Nephron progenitor cell (in vitro differentiated cells): ENCODE measurements around the gene IL6ST.
A peak's percentile ranks its signal among the peaks of the same experiment; 100 is the strongest.
"Not testable (repeated sequence)": the region's sequence is repeated elsewhere in the genome, so short reads cannot be mapped to it uniquely, and the experiment has no call there.

ENCODE experiments used
- DNase-seq: peaks from one replicate; pipeline ENCODE4 v3.0.0; 2021
- H3K27ac Mint-ChIP-seq: 2 replicates; pipeline ENCODE4 v1.8.0; 2021; ENCODE audit warnings: mild to moderate bottlenecking, moderate library complexity, mixed read lengths
- H3K27me3 Mint-ChIP-seq: 2 replicates; pipeline ENCODE4 v1.8.0; 2021; ENCODE audit warnings: mild to moderate bottlenecking, low read depth, mixed read lengths; ENCODE audit not compliant: poor library complexity
- H3K36me3 Mint-ChIP-seq: 2 replicates; pipeline ENCODE4 v1.8.0; 2021; ENCODE audit warnings: low read depth, mixed read lengths
- H3K4me1 Mint-ChIP-seq: 2 replicates; pipeline ENCODE4 v1.8.0; 2021; ENCODE audit warnings: mixed read lengths
- H3K4me3 Mint-ChIP-seq: 2 replicates; pipeline ENCODE4 v1.8.0; 2021; ENCODE audit warnings: mild to moderate bottlenecking, moderate library complexity, mixed read lengths
- H3K9me3 Mint-ChIP-seq: 2 replicates; pipeline ENCODE4 v1.8.0; 2021; ENCODE audit warnings: mild to moderate bottlenecking, moderate library complexity, mixed read lengths
- TF ChIP-seq, protein P1 (sequence below): fragments of 200-600 bp; sonication (generic); IDR thresholded peaks from 2 replicates; pipeline ENCODE4 v1.5.0; 2021; ENCODE audit warnings: antibody characterized with exemption

IL6ST gene

DNA sequence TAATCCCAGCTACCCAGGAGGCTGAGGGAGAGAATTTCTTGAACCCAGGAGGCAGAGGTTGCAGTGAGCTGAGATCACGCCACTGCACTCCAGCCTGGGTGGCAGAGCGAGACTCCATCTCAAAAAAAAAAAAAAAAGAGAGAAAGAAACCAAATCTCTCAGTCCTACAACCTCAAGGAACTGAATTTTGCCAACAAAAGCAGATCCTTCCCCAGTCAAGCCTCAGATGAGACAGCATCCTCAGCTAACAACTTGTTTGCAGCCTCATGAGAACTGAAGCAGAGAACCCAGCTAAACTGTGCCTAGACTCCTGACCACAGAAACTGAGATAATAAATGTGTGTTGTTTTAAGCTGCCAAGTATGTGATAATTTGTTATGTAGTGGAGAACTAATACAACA, 7.5 kb upstream of the IL6ST start:
- peaks cover 18% of the 10 kb centered on the region for H3K9me3 Mint-ChIP-seq
- peaks cover 3% of the 10 kb centered on the region for H3K27me3 Mint-ChIP-seq
- peaks cover 11% of the 10 kb centered on the region for H3K36me3 Mint-ChIP-seq

DNA sequence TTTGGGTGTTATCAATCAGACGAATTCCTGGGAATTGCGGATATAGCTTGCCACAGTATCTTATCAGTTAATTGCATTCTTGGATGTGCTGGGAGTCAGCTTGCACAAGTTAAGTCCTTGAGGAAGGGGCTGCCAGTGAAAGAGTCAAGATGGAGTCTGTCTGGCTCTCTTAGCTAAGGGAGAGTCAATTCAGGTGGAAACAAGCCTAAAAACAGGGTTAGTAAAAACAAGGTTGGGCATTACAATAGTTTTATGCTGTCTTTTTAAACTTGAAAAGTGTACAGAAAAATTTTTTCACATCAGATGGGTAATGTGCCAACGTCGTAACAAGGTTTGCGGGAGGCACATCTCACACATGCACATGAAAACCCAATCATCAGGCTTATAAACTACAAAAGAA, 5.5 kb upstream of the IL6ST start:
- H3K4me3 Mint-ChIP-seq, DNase-seq, H3K27ac Mint-ChIP-seq, H3K27me3 Mint-ChIP-seq: not testable (repeated sequence)
- Mint-ChIP-seq H3K9me3 (peaks cover 18% of the 10 kb centered on the region), H3K36me3 (peaks cover 11% of the 10 kb centered on the region), H3K4me1 (peaks cover 19% of the 10 kb centered on the region)

More for the DNA sequence above, 7.5 kb upstream of the IL6ST start:
- Mint-ChIP-seq H3K4me1 (peaks cover 8% of the 10 kb centered on the region), H3K4me3 (no peak overlapping the region), H3K27ac (no peak overlapping the region)
- TF ChIP-seq, protein P1, sequence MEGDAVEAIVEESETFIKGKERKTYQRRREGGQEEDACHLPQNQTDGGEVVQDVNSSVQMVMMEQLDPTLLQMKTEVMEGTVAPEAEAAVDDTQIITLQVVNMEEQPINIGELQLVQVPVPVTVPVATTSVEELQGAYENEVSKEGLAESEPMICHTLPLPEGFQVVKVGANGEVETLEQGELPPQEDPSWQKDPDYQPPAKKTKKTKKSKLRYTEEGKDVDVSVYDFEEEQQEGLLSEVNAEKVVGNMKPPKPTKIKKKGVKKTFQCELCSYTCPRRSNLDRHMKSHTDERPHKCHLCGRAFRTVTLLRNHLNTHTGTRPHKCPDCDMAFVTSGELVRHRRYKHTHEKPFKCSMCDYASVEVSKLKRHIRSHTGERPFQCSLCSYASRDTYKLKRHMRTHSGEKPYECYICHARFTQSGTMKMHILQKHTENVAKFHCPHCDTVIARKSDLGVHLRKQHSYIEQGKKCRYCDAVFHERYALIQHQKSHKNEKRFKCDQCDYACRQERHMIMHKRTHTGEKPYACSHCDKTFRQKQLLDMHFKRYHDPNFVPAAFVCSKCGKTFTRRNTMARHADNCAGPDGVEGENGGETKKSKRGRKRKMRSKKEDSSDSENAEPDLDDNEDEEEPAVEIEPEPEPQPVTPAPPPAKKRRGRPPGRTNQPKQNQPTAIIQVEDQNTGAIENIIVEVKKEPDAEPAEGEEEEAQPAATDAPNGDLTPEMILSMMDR: no peak
- no peak for DNase-seq

DNA sequence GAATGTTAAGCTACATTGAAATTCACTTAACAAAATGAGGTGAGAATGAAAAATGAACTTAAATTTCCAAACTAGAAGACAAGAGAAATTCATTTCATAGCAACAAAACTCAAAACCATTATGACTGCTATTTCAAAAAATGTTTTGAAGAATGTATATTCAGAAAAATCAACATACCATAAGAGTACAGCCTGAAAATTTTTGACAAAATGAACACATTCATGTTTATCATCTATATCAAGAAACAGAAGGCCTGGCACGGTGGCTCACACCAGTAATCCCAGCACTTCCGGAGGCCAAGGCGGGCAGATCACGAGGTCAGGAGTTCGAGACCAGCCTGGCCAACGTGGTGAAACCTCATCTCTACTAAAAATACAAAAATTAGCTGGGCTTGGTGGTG, 4.2 kb upstream of the IL6ST start:
- H3K36me3 Mint-ChIP-seq: peaks cover 11% of the 10 kb centered on the region
- H3K4me1 Mint-ChIP-seq: peaks cover 21% of the 10 kb centered on the region
- TF ChIP-seq, protein P1: no peak
- peaks cover 18% of the 10 kb centered on the region for H3K9me3 Mint-ChIP-seq
- H3K4me3 Mint-ChIP-seq: no peak overlapping the region
- H3K27me3 Mint-ChIP-seq: no peaks in the 10 kb centered on the region
- H3K27ac Mint-ChIP-seq: no peak overlapping the region
- no peak for DNase-seq

DNA sequence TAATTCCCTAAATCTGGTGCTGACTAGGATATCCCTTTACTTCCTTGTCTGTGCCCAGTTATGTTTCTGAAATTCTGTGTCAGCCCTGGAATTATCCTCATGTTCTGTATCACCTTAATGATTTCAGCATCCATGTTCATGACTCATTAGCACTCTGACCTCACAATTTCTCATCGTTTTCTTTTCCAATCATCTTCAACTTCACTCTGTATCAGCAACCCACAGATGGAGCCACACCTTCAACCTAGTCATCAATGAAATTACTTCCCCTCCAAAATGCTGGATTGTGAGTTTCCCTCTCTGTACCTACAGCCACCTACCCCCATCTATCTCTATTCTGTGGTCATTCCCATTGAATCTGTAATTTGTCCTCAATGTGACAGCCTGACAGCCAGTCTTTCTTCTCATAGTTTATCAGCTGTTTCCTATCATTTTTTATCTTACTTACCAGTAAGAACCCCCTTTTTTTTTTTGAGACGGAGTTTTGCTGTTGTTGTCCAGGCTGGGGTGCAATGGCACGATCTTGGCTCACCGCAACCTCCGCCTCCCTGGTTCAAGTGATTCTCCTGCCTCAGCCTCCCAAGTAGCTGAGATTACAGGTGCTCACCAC, 3.1 kb upstream of the IL6ST start:
- no peak overlapping the region for H3K4me3 Mint-ChIP-seq
- TF ChIP-seq, protein P1: no peak

DNA sequence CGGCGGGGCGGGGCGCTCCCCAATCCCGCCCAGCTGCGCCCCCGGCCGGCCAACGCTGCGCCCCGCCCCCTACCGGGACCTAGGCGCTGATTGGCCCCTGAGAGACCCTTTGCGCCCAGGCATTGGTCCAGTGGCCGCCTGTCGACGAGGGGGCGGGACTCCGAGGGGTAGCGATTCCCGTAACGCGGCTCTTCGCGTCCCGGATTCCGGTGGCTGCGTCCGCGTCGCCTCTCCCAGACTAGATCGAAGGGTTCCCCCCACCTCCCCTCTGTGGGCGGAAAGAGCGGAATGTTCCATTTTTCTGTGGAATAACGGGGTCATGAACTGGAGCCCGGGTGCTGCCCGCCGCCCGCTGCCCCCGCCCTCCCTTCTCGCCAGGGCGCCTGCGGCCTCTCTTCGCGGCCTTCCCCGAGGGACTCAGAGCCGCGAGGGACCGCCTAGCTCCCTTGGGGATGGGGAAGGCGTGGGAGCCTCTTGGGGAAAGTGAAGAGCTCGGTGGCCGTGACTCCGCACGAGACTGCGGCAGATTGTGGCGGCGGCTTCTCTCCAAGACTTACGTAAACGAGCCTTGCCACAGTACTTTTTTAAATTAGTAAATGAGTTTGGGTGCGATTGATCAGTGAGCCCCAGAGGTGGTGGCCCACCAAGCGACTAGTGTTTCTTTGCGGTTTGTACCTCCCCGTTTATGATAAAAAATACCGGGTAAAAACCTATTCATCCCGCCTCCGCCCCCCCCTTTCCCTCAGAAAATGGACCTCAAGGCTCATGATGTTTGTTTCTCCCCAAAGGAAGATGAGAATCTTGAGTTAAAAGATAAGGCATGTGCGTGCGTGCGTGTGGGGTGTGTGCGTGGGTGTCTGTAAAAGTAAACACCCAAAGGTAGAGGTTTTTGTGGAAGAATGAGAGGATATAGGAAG, 493 bp upstream of the IL6ST start:
- peak; percentile 98 for DNase-seq
- Mint-ChIP-seq H3K27me3 (no peaks in the 10 kb centered on the region), H3K36me3 (peaks cover 14% of the 10 kb centered on the region), H3K4me3 (peak overlapping the region; percentile 96), H3K9me3 (no peaks in the 10 kb centered on the region), H3K4me1 (peaks cover 49% of the 10 kb centered on the region), H3K27ac (peak overlapping the region; percentile 92)
- TF ChIP-seq, protein P1: no peak

More for the DNA sequence above, 3.1 kb upstream of the IL6ST start:
- DNase-seq: no peak
- no peaks in the 10 kb centered on the region for H3K27me3 Mint-ChIP-seq
- H3K9me3 Mint-ChIP-seq: peaks cover 11% of the 10 kb centered on the region
- H3K27ac Mint-ChIP-seq: no peak overlapping the region
- peaks cover 9% of the 10 kb centered on the region for H3K36me3 Mint-ChIP-seq
- peaks cover 30% of the 10 kb centered on the region for H3K4me1 Mint-ChIP-seq

DNA sequence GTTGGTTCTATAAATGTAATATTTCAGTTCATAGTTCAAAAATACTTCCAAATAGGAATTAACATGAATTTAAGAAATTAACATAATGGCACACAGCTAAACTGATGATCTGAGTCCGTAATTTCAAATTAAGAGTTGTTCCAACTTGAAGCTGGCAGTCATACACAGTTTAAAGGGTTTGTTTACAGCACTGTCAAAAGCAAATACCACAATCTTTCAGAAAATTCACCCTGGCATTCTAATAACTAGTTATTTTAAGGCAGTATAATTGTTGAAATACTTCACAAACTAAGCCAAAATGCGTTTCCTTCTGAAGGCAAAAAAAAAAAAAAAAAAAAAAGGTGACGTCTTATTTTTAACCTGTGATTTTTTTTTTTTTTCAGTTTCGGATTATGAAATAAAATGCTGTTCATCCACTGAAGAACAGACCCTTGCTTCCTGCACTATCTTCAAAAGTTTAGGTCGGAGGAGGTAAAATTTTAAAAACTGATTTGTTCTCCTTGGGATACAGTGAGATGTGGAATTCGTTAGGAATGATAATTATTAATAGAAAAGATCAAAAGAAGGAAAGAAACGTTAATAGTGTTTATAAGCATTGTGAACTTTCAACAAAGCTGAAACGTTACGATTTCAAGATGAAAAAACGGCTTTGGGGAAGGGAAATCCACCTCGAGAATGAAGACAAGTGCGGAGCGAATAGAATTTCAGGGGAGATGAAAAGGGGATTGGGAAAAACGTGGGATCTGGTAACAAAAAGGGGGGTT, 850 bp downstream of the IL6ST start:
- Mint-ChIP-seq H3K36me3 (peaks cover 20% of the 10 kb centered on the region), H3K4me3 (peak overlapping the region; percentile 96), H3K4me1 (peaks cover 60% of the 10 kb centered on the region), H3K27ac (peak overlapping the region; percentile 99), H3K27me3 (no peaks in the 10 kb centered on the region), H3K9me3 (no peaks in the 10 kb centered on the region)
- DNase-seq: no peak
- TF ChIP-seq, protein P1: no peak
